HG03575 (cell line): ENCODE results near the gene DRICH1.
"Not testable (repeated sequence)": the region's sequence is repeated elsewhere in the genome, so short reads cannot be mapped to it uniquely, and the experiment has no call there.

ENCODE experiments used
- ATAC-seq: cut with Tn5 transposase; IDR thresholded peaks from one replicate; pipeline ENCODE4 v1.9.1; 2021; ENCODE audit not compliant: unreplicated experiment, insufficient number of reproducible peaks, low FRiP score; ENCODE audit errors: extremely low read depth

The DRICH1 gene

GRCh38 chr22:23606204-23607131 lies 25.7 kb downstream of the DRICH1 start:
- ATAC-seq = no peak

- no peak for ATAC-seq
Measured at GRCh38 chr22:23604939-23605712, 27.0 kb downstream of the DRICH1 start.

GRCh38 chr22:23603266-23603665 lies 28.9 kb downstream of the DRICH1 start:
- ATAC-seq = no peak

GRCh38 chr22:23598805-23599518 lies 33.2 kb downstream of the DRICH1 start:
- no peak for ATAC-seq

- ATAC-seq = not testable (repeated sequence)
Measured at GRCh38 chr22:23597576-23598268, 34.4 kb downstream of the DRICH1 start.

- ATAC-seq = not testable (repeated sequence)
Measured at GRCh38 chr22:23595904-23596303, 36.2 kb downstream of the DRICH1 start.

GRCh38 chr22:23591846-23592245 lies 40.3 kb downstream of the DRICH1 start:
- ATAC-seq = no peak

- no peak for ATAC-seq
Measured at GRCh38 chr22:23591201-23591791, 40.8 kb downstream of the DRICH1 start.

- ATAC-seq = no peak
Measured at GRCh38 chr22:23583836-23584235, 48.3 kb downstream of the DRICH1 start.

GRCh38 chr22:23583153-23583552 lies 49.0 kb downstream of the DRICH1 start:
- no peak for ATAC-seq

- no peak for ATAC-seq
Measured at GRCh38 chr22:23581260-23581650, 50.9 kb downstream of the DRICH1 start.

GRCh38 chr22:23580576-23581259 lies 51.4 kb downstream of the DRICH1 start:
- no peak for ATAC-seq

GRCh38 chr22:23579870-23580575 lies 52.1 kb downstream of the DRICH1 start, which contains the start of gene IGLL1:
TSS of gene IGLL1 (minus strand) at chr22:23580290. CDS start at chr22:23580190, 100 bp downstream.
- ATAC-seq = no peak

GRCh38 chr22:23579280-23579679 lies 52.8 kb downstream of the DRICH1 start:
- no peak for ATAC-seq

GRCh38 chr22:23578306-23578705 lies 53.8 kb downstream of the DRICH1 start:
- ATAC-seq = no peak

- ATAC-seq = no peak
Measured at GRCh38 chr22:23576681-23577080, 55.4 kb downstream of the DRICH1 start.

- no peak for ATAC-seq
Measured at GRCh38 chr22:23575601-23576000, 56.5 kb downstream of the DRICH1 start.
